HG02981 (cell line): ENCODE results near the gene MUC6.
"Not testable (repeated sequence)": the region's sequence is repeated elsewhere in the genome, so short reads cannot be mapped to it uniquely, and the experiment has no call there.

ENCODE experiments used
- ATAC-seq: cut with Tn5 transposase; IDR thresholded peaks from one replicate; pipeline ENCODE4 v1.9.1; 2021; ENCODE audit warnings: mild to moderate bottlenecking, moderate library complexity; ENCODE audit not compliant: unreplicated experiment

The MUC6 gene

GRCh38 chr11:1025410-1026162 is 10.9 kb downstream of the MUC6 start:
- ATAC-seq = no peak

- ATAC-seq = no peak
Measured at GRCh38 chr11:1024597-1025409, 11.7 kb downstream of the MUC6 start.

GRCh38 chr11:1023811-1024596 is 12.5 kb downstream of the MUC6 start:
- ATAC-seq = no peak

- no peak for ATAC-seq
Measured at GRCh38 chr11:1022908-1023810, 13.4 kb downstream of the MUC6 start.

- ATAC-seq = no peak
Measured at GRCh38 chr11:1022411-1022810, 14.1 kb downstream of the MUC6 start.

GRCh38 chr11:1020211-1020905 is 16.2 kb downstream of the MUC6 start:
- ATAC-seq = no peak

GRCh38 chr11:1019321-1019910 is 17.1 kb downstream of the MUC6 start:
- no peak for ATAC-seq

- no peak for ATAC-seq
Measured at GRCh38 chr11:1018091-1018490, 18.4 kb downstream of the MUC6 start.

- ATAC-seq = no peak
Measured at GRCh38 chr11:1017269-1018005, 19.1 kb downstream of the MUC6 start.

GRCh38 chr11:1016610-1017126 is 19.9 kb downstream of the MUC6 start:
- not testable (repeated sequence) for ATAC-seq

GRCh38 chr11:1015826-1016545 is 20.5 kb downstream of the MUC6 start:
- no peak for ATAC-seq

GRCh38 chr11:1015064-1015463 is 21.5 kb downstream of the MUC6 start:
- ATAC-seq = no peak

- no peak for ATAC-seq
Measured at GRCh38 chr11:1014276-1014675, 22.2 kb downstream of the MUC6 start.

GRCh38 chr11:1013631-1013935 is 22.9 kb downstream of the MUC6 start:
- ATAC-seq = no peak

GRCh38 chr11:1012740-1013630 is 23.5 kb downstream of the MUC6 start:
- ATAC-seq = no peak

GRCh38 chr11:1012291-1012690 is 24.2 kb downstream of the MUC6 start:
- ATAC-seq = no peak

- no peak for ATAC-seq
Measured at GRCh38 chr11:1011320-1011698, 25.2 kb downstream of the MUC6 start.
